NOMO-1 treated with DMSO at 0.1 percent for 48 hours (cell line): ENCODE results near the gene WDR48.

Source experiments
- DNase-seq: peaks from one replicate; lab custom pipeline; 2025; ENCODE audit not compliant: unreplicated experiment; lab: John Stamatoyannopoulos, UW

Gene WDR48

DNA sequence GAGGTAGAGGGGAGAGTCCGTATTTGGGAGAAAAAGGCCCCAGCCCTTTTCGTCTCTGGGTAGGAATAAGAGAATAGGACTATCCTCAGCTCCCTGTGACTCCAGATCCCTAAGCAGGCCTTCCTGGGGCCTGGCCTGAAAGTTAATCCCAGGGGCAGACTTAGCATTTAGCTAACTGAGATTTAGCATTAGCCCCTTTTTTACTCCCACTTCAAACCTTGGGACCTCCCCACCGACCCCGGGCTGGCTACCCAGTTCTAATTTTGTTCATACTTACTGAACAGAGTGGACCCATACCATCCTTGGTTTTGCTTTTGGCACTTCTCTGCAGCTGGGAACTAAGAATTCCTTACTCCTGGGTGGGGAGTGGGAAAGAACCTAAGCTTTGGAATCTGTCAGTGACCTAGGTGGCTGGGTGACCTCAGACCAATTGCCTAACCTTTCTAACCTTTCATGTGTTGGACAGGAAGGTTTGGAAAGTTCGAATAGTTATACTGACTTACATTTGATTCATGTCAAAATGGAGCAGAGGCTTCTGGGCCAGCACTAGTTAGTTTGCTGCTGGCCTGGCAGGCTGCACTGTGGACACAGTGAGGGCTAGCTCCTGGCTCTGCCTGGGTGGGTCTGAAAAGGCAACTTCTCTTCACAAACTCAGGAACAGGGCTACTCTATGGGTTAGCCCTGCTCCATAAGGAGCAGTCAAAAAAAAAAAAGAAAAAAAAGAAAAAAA lies 67.3 kb downstream of the WDR48 start:
- no peak for DNase-seq

GRCh38 chr3:39121621-39122020 lies 69.8 kb downstream of the WDR48 start:
- peak; percentile 42 for DNase-seq

GRCh38 chr3:39122813-39123212 lies 71.0 kb downstream of the WDR48 start:
- DNase-seq = no peak

GRCh38 chr3:39124876-39125840 lies 73.3 kb downstream of the WDR48 start:
- DNase-seq = no peak

- DNase-seq = no peak
These were observed 74.2 kb downstream of the WDR48 start for GRCh38 chr3:39125841-39126500.

DNA sequence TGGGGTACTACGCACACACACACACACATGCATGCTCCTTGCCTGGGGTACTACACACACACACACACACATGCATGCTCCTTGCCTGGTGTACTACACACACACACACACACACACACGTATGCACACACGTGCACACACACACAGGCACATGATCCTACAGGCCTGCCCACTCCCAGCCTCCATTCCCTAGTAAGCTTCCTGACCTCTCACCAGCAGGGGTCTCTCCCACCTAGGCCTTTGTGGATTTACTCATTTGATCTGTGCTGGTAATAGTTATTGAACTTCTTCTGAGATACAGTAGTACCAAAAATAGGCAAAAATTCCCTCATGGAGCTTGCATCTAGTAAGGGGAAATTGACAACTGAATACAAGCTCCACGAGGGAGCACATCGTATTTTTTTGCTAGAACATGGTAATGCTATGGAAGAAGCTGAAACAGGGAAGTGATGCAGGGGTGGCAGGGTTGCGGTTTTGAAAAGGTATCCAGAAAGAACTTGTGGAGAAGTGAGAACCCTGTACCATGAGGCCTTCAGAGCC lies 74.8 kb downstream of the WDR48 start:
- peak; percentile 63 for DNase-seq

- no peak for DNase-seq
These were observed 75.6 kb downstream of the WDR48 start for GRCh38 chr3:39127269-39127907.

DNA sequence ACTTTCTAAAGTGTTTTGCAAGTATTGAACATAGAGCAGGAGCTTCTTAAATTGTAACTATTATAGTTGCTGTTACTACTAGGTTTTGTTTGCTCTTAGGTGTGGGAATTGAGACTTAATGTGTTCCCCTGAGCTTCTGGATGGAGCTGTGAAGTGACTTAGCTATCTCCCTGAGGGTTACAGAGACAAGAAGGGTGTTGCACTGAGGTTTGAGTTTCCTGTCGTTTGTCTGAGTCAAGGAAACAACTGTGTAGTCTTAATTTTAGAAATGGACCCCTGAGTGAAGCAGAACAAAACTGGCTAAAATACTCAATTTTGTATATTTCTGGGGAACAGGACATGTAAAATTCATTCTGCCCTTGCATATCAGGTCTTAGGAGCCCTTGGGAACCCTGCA lies 76.1 kb downstream of the WDR48 start:
- DNase-seq = no peak

DNA sequence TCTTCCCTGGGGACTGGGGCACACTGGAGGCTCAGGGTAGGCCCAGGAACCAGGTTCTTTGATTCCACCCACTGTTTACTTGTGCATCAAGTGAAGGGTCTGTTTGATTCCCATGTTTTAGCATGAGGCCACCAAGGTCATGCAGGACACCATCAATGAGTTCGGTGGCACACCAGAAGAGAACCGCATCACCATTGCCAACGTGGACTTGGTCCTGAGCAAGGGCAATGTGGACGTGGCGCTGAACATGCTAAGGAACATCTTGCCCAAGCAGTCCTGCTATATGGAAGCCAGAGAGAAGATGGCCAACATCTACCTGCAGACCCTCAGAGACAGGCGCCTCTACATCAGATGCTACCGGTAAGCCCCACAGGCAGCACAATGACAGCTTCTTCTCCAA lies 77.1 kb downstream of the WDR48 start:
- DNase-seq = no peak

DNA sequence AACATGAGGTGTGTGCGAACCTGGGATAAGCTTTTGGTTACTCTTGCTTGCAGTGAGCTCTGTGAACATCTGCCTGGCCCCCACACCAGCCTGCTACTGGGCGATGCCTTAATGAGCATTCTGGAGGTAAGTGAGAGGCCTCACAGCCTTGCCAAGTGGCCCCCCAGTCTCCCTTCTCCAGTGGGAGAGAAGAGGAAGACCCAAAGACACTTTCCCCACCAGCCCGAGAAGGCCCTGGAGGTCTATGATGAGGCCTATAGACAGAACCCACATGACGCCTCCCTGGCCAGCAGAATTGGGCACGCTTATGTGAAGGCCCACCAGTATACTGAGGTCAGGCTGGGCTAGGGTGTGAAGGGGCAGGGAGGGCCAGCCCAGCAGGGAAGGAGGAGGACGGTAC lies 78.2 kb downstream of the WDR48 start:
- DNase-seq = no peak

DNA sequence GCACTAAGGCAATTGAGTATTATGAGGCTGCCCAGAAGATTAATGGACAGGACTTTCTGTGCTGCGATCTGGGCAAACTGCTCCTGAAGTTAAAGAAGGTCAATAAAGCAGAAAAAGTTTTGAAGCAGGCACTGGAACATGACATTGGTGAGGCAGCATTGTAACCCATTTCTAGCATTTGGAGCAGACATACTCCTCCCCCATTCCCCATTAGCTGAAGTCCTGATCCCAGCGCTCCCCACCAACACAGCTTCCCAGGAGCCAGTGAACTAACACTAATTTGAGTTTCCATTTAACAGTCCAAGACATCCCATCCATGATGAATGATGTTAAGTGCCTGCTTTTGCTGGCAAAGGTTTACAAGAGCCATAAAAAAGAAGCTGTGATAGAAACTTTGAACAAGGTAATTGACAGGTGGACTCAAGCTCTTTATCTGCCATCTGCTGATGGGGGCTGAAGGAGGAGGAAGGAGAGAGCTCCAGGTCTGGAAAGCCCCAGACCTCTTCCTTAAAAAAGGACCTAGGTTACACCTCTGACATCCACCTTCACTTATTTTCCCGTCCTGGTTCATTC lies 79.0 kb downstream of the WDR48 start:
- no peak for DNase-seq

DNA sequence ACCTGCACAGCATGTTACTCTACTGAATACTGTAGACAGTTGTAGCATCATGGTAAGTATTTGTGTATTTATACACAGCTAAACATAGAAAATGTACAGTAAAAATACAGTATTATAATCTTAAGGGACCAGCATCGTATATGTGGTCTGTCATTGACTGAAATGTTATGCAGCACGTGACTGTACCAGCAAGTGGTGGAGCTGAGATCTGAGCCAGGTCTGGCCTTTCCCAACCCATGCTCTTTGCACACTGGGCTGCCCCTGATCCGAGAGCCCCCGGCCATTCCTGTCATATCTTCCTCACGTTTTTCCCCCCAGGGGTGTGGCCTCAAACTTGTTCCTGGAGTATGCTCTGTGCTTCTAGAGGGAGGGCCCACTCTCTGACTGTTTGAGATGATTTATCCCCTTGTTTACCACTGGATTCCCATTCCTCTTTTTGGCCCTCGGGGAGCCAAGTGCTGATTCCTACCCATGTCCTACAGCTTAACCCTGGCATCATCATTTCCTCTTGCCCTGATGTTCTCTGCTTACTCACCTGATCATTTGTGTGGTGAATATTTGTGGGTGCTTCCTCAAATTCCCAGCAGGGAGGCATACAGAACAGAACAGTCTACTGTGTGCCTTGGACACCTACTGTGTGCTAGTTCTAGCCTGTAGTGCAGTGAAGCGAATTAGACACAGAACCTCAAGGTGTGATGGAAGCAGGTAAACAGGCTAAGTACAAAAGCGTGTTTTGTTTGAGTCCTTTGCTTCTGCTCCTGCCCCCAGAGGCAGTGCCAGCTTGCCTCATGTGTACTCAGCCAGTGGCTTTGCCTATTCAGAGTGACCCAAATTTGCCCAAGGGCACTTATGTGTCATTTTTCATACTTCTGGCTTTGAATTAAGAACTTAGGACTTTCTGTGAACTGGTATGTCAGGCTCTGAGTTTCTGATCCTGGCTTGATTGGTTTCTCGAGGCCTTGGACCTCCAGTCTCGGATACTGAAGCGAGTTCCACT lies 80.6 kb downstream of the WDR48 start:
- no peak for DNase-seq

DNA sequence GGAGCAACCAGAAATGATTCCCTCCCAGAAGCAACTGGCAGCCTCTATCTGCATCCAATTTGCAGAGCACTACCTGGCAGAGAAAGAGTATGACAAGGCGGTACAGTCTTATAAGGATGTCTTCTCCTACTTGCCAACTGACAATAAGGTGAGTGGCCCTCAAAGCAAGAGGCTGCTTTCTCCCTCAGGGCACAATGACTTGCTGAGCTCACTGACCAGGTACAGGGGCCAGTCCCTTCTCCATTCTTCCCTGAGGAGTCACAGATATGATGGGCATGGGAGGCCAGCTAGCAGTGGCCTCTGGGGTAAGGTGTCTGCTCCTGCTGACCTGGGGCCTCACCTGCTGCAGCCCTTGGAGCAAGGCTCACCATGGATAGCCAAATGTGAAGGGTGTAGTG lies 81.3 kb downstream of the WDR48 start:
- DNase-seq = no peak

- no peak for DNase-seq
These were observed 82.0 kb downstream of the WDR48 start for GRCh38 chr3:39133822-39134221.

DNA sequence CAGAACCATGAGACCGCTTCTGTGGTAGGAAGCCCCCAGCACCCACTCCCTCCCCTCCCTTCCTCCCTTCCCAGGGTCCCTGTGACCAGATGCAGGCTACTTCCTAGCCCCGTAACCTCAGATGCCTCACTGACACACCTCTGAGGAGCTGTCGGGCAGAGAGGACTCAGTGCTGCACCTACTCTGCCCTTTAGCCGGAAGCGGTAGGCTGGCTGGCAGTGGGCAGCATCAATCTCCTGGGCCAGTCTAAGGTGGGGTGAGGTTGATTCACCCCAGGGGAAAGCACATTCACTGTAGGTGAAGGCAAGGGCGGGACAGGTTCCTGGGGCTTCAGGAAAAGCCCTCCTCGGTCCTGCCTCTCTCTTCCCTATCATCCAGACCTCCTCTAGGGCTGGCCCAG lies 82.5 kb downstream of the WDR48 start:
- DNase-seq = no peak

DNA sequence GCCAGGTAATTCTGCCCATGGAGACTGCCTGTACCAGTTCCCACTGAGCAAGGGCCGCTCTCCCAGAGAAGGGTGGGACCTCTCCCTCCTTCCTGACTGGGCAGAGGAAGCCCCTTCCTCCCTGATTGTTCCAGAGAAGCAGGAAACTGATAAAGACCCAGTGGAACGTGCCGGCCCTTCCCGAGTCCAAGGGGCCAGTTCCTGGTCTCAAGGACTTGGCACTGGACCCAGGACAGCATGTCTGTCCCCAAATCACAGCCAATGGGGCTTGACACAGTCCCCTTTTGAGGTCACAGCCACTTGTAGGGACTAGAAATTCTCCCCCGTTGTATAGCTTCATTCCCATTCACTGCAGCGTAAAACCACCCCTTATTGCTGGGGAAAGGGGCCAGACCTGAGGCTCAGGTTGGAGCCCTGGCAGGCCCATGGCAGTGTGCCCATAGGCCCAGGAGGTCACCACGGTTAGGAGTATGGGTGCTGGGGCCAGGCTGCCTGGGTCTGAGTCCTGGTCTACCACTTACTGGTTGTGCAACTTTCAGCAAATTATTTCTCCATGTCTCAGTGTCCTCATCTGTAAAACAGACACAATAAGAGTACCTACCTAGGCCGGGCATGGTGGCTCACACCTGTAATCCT lies 83.5 kb downstream of the WDR48 start:
- no peak for DNase-seq

GRCh38 chr3:39136533-39137434 lies 85.0 kb downstream of the WDR48 start:
- DNase-seq = no peak

DNA sequence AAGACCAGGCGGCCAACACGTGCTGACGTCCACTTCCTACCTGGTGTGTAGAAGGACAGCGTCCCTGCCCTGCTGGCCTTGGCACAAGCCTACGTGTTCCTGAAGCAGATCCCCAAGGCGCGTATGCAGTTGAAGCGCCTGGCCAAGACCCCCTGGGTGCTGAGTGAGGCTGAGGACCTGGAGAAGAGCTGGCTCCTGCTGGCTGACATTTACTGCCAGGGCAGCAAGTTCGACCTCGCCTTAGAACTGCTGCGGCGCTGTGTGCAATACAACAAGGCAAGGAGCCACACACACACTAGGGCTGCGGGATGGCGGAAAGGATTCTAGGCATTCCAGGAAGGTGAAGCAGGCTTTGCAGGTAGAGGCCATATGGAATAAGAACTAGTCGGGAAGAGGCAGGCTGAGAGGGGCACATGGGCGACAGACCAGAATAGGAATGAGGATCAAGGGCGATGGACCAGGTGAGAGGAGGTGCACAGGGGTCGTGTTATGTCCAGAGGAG lies 85.7 kb downstream of the WDR48 start:
- DNase-seq = no peak
